GM19455 (cell line): ENCODE results near the gene METTL17.
"Not testable (repeated sequence)": the region's sequence is repeated elsewhere in the genome, so short reads cannot be mapped to it uniquely, and the experiment has no call there.

Experiments
- ATAC-seq: cut with Tn5 transposase; IDR thresholded peaks from one replicate; pipeline ENCODE4 v1.9.1; 2021; ENCODE audit not compliant: unreplicated experiment

Gene METTL17

DNA sequence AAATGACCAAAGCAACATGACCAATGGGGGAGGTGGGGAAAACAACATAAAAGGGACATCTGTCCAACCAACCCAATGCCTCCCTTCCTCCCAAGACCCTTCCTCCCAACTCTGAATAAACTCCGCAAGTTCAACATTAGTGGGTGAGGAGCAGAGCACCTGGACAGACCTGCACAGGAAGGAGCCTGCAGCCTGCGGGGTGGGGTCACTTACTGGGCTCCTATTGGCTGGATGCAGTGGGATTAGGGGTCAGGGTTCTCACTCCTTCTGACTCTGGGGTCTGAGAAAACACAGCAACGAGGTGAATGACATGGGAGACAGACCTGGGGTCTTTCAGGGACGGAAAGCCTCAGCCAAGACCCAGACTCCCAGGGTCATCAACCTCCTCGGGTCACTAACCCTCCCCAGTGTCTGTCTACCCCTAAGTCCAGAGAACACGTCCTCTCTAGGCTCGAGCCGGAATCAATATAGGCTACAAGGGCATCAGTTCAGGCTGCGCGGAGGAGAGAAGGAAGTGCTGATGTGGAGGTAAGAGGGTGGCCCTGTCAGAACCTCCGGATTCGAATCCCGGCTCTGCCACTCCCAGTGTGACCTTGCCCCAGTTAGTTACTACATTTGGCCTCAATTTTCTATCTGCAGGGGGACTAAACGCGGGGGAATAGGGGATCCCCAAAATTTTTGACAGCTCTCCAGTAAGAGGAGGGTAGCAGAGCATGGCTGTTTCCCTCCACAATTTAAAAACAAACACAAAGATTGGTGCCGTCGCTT lies 34.2 kb downstream of the METTL17 start:
- ATAC-seq, result no peak

DNA sequence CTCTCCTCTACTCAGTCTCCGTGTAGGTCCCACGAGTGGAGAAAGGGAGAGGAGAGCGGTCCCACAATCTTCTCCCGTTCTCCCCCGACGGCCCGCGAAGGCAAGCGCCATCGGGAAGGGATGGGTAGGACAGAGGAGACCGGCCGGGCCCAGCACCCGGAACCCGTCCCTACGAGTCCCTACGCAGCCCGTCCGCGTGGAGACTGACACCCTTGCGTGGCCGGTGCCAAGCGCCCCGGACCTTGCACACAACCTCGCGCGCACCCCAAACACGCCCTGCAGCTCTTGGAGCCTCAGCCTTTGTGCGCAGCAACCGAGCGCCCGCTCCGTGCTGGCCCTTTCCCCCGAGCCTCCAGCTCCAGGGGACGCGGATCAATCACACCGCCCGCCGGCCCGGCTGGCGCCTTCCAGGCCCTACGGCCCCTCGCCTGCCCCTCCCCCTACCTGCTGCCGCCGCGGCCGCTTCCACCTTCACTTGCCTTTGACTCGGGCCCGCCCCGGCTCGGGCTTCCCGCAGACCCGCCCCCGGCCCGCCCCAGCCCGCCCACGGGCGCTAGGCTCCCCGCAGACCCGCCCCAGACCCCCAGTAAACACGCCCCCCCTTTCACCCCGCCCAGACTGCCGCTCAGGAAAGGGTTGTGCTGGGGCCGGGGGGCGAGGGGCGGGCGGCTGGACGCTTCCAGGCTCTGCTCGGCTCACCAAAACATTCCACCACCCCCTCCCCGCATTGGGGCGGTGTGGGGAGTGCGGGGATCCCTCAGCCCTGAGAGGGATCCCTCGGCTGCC lies 35.0 kb downstream of the METTL17 start, which contains the start of gene NDRG2:
TSS of gene NDRG2 (minus strand) at position 477 of the 786 bp plus-strand sequence. CDS start 1,746 bp downstream, outside the sequence.
- no peak for ATAC-seq

DNA sequence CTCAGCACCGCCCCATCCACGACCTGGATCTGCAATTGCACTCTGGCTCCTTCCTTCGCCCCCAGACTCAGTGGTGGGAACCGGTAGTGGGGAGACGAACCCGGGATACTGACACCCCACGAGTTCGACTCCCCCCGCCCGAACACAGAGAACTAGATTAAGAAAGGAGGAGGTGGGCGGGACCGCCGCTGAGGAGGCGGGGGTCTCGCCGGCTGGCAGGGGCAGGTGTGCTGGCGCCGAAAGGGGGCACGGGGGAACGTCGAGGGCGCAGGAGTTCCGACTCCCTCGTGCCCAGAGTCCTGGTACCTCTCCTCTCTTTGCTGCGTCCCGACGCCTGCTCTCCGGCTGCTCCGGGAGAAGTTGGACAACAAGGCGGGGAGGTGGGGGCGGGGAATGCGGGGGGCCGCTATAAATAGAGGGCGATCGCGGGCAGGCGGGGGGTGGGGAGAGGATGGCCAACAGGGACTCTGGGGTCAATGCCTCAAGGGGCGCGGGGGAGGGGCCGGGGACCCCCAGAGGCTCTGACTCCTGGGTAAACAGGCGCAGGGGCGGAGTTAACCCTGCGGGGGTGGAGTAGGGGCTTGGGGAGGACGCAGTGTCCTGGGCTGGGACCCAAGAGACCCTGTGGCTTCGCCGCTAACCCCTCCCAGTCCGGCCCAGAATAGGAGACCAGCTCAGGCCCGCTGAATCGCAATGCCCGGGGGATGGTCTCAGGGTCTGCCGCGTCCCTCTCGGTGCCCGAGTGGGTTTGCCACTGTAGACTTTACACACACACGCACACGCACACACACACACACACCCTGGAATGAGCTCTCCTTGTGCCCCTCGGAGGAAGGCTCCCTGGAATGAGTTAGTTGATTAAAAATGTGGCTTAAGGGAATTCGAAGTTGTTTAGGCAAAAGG lies 35.8 kb downstream of the METTL17 start:
- no peak for ATAC-seq

DNA sequence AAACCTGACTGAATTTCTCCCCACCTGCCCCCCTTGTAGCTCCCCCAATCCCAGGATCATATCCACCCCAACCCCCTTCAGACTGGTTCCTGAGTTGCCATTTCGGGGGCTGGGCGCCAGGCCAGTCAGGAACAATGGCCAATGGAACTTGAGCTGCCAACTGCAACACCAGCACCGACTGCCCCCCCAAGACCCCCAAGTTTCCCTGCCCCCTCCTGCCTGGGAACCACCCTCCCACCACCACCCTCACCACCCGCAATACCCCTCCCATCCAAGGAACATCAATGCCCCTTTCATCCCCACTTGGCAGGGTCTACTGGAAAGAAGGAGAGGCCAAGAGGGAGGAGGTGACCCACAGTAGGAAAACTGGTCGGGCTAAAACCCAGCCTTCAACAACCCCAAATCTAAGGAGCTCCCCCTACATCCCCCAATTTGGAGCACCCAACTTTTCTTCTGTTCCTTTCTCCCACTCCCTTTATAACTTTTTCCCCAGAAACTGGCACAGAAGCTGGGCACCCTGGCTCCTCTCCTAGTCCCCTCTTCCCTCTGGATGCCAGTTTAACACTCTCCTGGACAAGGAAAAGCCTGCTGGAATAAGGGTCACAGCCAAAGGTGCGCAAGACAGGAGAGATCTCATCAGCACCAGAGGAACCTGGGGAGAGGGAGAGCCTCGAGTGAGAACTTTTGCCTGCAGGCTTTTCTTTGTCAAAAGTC lies 36.7 kb downstream of the METTL17 start:
- ATAC-seq, result no peak

DNA sequence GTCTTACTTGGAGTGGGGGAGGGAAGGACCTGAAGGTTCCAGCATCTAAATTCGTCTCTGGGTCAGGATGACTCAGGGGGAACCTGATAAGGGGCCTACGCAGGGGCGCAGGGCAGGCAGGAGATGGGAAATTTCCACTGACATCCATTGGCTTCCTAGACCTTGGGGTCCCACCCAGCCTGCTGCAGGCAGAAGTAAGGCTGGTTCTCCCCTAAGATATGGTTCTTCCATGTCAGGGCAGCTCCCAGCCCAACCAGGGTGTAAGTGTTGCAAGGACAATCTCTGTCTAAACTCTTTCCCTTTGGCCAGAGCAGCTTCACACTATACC lies 37.2 kb downstream of the METTL17 start:
- no peak for ATAC-seq

DNA sequence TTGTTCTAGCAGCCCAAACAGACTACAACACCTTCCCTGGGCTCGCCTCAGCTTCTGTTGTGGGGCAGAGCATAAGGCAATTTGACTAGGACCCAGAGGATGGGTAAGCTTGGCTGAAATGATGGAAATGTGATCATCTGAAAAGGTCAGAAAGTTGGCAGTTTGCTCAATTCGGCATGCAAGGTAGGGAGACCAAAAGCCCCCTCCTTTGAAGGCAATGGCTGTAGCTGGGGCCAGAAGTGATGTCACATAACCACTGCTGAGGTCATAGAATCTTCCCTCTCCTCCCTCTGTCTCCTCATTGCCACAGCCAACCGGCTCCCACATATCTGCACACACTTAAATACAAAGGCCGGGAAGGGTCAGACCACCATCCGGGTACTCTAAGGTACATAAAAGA lies 40.1 kb downstream of the METTL17 start, which contains the start of gene TPPP2:
TSS of gene TPPP2 (plus strand) at position 301 of the 400 bp plus-strand sequence. CDS start 365 bp downstream, outside the sequence.
- ATAC-seq, result no peak

DNA sequence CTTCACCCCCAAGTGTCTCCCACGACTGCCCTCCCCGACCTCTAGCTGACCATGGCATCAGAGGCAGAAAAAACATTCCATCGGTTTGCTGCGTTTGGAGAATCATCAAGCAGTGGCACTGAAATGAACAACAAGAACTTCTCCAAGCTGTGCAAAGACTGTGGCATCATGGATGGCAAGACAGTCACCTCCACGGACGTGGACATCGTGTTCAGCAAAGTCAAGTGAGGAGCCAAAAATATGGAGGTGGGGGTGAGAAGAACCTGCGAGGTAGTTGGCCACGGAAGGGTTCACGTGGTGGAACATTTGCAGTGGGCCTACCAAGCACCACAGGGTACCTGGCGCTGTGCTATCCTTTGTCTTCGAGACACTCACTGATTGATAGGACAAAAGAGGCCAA lies 40.8 kb downstream of the METTL17 start:
- no peak for ATAC-seq

DNA sequence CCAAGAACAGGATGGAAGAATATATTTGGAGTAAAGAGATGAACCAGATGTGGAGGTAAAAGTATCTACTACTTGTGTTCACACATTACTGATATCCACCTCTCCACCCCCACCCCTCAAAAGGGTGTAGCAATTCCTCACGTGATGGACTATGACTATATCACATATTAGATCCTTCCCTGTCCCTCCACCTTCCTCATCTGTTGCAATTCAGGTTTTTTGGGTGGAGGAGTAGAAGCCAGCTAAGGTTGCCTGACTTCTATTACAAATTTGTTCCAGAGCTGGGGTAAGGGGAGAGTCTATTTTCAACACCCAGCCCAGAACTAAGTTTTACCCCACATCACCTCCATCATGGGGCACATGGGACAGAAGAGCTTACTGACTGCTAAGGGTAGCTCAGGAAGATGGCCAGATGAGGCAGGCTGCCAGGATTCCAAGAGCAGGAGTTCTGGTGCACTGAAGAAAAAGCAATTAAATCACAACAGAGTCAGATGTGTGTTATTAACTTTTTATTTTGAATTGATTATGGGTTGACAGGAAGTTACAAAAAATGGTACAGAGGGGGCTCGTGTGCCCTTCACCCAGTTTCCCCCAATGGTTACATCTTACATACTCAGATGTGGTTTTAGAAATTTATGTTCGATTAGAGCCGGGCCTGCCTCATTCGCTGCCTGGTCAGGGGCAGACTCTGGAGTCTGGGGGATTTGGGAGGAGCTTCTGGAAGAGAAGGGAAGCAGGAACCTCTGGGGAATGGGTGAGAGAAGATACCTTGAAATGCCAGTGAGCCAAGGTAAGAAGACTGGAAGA lies 42.7 kb downstream of the METTL17 start:
- ATAC-seq, result no peak

DNA sequence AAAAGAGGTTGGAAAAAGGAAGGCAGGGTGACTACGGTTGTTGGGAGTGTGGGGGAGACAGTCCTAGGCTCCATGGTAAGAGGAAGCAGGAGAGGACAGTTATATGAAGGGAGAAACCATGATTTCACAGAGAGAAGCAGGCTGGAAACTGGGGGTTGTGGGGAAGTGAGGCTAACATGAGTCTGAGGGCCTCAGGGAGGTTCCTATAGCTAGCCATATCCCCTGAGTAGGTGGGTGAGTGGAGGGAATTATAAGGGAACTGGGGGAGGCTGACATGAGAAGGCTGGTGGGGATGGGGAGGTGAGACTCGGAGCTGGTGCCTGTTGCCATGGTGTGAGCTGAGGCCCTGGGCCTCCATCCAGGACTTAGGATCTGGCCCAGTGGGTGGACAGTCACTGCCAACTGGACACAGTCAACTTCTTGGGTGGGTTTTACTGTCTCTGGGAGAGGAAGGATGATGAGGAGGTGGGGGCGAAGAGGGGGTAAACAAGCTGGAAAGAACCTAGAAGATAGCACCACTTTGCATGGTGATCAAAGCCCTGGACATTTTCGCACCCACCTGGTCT lies 43.4 kb downstream of the METTL17 start:
- no peak for ATAC-seq

DNA sequence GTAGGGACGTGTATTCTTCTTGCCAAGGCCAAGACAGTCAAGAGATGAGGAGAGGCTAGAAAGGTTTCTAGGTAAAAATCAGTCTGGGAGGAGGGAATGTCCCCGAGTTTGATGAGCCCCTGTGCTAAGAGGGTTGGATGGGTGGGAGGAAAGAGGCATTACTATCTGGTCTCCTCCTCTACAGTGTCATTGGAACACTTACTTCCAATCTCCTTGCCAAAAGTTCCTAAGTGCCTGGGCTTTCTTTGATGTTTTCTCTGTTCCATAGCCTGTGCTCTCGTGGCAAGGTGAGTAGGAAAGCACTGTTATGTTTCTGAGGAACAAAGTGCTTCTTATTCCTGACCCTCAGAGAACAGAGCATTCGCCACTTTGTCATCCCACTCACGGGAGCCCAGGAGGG lies 44.9 kb downstream of the METTL17 start, which contains the start of gene RNASE13:
TSS of gene RNASE13 (minus strand) at position 101 of the 400 bp plus-strand sequence. CDS start 519 bp downstream, outside the sequence.
- ATAC-seq, result no peak

DNA sequence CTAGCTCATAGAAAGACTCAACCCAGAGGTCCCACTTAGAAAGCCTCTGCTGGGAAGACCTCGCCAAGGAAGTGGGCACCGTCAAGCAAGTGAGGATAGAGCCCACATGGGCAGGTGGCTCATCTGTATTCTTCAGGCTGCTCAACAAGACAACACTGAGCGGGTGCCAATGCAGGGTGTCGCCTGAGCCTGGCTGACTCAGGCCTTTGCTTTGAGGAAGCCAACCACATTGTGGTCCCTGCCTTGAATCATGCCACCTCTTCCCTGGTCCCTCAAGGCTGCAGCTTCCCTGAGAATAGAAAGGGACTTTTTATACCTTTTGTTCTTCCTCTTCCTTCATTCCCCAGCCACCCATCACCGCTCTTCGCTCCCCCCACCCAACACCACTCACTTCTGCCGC lies 47.0 kb downstream of the METTL17 start:
- no peak for ATAC-seq

DNA sequence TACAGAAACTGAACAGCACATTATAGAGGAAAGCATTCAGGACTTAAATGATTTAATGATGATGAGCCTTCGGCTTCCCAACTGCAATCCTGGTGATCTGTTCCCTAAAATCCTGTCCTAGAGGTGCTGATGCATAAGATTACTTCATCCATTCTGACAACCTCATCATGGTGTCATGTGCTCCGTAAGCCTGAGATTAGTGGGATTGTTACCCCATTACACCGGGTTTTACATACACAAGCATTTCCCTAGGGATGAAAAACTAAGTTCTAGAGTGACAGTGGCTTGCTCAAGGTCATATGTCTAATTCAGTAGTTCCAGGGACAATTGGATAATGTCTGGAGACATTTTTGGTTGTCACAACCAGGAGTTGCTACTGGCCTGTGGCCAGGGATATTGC lies 47.4 kb downstream of the METTL17 start:
- no peak for ATAC-seq

DNA sequence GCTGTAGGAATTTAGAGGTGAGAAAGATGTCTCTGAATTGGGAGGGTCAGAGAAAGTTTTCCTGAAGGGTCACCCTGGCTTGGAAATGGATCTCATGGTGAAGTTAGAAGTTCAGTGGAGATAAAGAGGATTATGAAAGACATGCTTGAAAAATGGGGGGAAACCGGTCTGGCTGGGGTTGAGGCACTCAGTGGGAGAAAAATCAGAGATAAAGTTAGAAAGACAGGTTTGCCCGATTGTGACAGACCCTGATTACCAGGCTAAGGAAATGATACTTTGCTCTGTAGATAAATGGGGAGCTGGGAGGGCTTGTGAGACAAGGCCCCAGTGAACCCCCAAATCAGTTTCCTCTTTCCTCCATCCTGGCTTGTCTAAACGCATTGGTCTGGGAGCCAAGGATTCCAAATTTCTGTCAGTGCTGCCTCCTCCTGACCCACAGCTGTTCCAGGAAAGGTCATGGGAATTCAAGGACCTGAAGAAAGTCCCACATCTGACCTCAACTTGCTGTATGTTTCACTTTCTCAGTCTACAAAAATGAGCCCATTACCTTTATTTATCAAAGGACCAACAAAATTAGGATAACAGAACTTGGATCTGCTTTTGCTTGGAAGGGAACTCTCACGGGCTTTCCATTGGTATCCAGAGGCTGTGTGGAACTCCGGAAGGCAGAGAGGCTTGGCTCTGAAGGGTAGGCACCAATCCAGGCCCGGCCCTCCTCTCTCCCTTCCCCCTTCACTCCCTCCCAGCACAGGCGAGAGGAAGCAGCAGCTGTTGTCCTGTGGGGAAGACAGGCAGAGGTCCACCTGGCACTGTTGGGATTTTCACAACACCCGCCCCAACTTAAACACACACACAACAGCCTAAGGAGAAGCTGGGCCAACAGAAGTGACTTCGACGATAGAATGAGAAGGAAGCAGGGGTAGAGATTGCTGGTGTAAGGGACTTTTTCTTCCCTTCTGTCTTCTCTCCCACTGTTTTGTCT lies 49.0 kb downstream of the METTL17 start:
- ATAC-seq, result no peak

DNA sequence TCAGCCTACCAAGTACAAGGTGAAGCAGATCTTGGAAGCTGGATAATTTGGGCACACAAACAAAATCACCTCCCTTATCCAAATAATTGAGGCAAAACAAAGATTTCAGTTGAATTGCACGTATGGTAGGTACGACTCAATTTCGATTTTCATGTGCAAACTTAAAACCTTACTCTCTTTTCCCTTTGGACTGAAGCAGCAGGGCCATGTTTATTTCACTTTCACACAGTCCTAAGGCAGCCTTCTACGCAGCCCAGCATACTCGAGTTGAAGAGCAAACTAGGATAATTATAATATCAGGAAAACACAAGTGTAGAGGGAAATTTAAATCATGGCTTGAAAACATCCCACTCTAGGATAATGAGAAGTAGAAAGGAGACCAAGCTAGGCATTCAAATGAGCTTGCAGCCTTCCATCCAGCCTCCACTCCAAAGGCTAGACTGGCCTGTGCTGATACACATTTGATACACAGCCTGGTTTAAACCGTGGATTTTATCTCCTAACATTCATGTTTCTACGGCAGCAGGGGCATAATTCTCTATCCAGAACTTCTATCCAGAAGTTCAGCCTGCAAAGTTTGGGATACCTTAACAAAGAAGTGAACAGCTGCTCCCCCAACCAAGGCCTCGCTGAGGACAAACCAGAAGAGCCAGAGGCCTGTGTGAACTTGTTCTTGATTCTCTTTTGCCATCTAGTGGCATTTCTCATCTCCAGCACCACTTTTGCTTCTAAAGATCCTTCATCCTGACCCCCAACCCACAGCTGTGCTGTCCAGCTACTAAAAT lies 50.0 kb downstream of the METTL17 start:
- no peak for ATAC-seq

DNA sequence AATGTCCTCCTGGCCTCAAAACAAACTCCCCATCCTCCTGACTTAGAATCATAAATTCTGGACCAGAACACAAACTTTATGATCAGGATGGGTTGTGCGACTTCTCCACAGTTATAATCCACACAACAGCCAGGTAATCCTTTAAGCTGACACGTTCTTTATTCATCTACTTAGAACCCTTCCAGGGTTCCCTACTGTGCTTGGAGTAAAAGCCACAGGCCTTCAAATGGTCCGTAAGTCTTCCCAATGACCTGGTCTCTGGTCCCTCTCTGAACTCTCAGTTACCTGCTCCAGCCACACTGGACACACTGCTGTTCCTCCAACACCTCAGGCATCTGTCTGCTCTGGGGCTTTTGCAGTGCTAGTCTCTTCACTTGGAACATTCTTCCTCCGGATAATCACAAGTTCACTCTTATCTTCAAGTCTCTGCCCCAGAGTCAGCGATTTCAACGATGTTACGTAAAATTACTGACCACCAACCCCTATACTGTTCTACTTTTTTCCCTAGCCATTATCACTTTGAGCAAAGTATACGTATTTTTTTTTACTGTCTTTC lies 50.7 kb downstream of the METTL17 start:
- ATAC-seq, result no peak

DNA sequence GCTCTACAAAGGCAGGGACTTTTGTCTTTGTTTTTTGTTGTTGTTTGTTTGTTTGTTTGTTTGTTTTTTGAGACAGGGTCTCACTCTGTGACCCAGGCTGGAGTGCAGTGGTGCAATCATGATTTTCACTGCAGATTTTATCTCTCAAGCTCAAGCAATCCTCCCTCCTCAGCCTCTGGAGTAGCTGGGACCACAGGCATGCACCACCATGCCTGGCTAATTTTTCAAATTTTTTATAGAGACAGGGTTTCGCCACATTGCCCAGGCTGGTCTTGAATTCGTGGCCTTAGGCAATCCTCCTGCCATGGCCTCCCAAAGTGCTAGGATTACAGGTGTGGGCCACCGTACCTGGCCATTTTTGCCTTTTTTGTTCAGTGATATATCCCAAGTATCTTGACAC lies 51.2 kb downstream of the METTL17 start:
- not testable (repeated sequence) for ATAC-seq
